GM23338 (cell line): Measurements from ENCODE around the gene MYO9A. TPM values are rescaled to one million over a fixed set of nuclear protein-coding genes. Genes with fewer than 3 reads are reported as not detected.

Source experiments
- ATAC-seq: fragments of 200-7000 bp; cut with Tn5 transposase; 3 replicates; pipeline ENCODE4 v1.9.1; 2020
- DNase-seq: peaks from one replicate; pipeline ENCODE4 v3.0.0-alpha.2; 2015; ENCODE audit warnings: low spot score
- H2AFZ ChIP-seq: fragments of 200-600 bp; sonication (generic); 2 replicates; pipeline ENCODE4 v1.8.0; 2016; ENCODE audit warnings: antibody characterized with exemption, mild to moderate bottlenecking, moderate library complexity
- H3F3A ChIP-seq: fragments of 200-600 bp; sonication (generic); replicated peaks from 2 replicates; pipeline ENCODE4 v1.8.0; 2017; ENCODE audit warnings: antibody characterized with exemption, mixed run types, low read depth
- H3K27ac ChIP-seq: fragments of 200-600 bp; sonication (generic); 2 replicates; pipeline ENCODE4 v1.6.1; 2016; ENCODE audit warnings: low read depth
- H3K27me3 ChIP-seq: fragments of 200-600 bp; sonication (generic); 2 replicates; pipeline ENCODE4 v1.8.0; 2016; ENCODE audit warnings: mild to moderate bottlenecking, mixed run types, moderate library complexity; ENCODE audit not compliant: insufficient read depth
- H3K36me3 ChIP-seq: fragments of 200-600 bp; sonication (generic); 2 replicates; pipeline ENCODE4 v1.8.0; 2016; ENCODE audit warnings: mild to moderate bottlenecking; ENCODE audit not compliant: insufficient read depth
- H3K4me1 ChIP-seq: fragments of 200-600 bp; sonication (generic); 2 replicates; pipeline ENCODE4 v1.8.0; 2016; ENCODE audit warnings: mild to moderate bottlenecking, moderate library complexity; ENCODE audit not compliant: insufficient read depth
- H3K4me2 ChIP-seq: fragments of 200-600 bp; sonication (generic); 2 replicates; pipeline ENCODE4 v1.7.1; 2017; ENCODE audit warnings: mixed run types
- H3K4me3 ChIP-seq: fragments of 200-600 bp; sonication (generic); 2 replicates; pipeline ENCODE4 v1.6.1; 2016; ENCODE audit warnings: mixed run types
- H3K79me2 ChIP-seq: fragments of 200-600 bp; sonication (generic); replicated peaks from 2 replicates; pipeline ENCODE4 v1.8.0; 2017; ENCODE audit warnings: mild to moderate bottlenecking; ENCODE audit not compliant: insufficient read depth
- H3K9me2 ChIP-seq: fragments of 200-600 bp; sonication (generic); 2 replicates; pipeline ENCODE4 v1.8.0; 2017; ENCODE audit not compliant: insufficient read depth
- H4K20me1 ChIP-seq: fragments of 200-600 bp; sonication (generic); replicated peaks from 2 replicates; pipeline ENCODE4 v1.8.0; 2017; ENCODE audit warnings: mild to moderate bottlenecking; ENCODE audit not compliant: insufficient read depth
- H3K27ac Mint-ChIP-seq: 2 replicates; pipeline ENCODE4 v1.8.0; 2020; ENCODE audit warnings: inconsistent platforms, mild to moderate bottlenecking, moderate library complexity, mixed read lengths
- H3K27me3 Mint-ChIP-seq: 3 replicates; pipeline ENCODE4 v1.8.0; 2022; ENCODE audit warnings: low read depth, mild to moderate bottlenecking, moderate library complexity, mixed read lengths, inconsistent platforms; ENCODE audit not compliant: insufficient read depth, poor library complexity
- H3K36me3 Mint-ChIP-seq: 3 replicates; pipeline ENCODE4 v1.8.0; 2021; ENCODE audit warnings: low read depth, mild to moderate bottlenecking, inconsistent platforms, moderate library complexity, mixed read lengths
- H3K4me1 Mint-ChIP-seq: 3 replicates; pipeline ENCODE4 v1.8.0; 2020; ENCODE audit warnings: mild to moderate bottlenecking, inconsistent platforms, mixed read lengths
- H3K4me3 Mint-ChIP-seq: 3 replicates; pipeline ENCODE4 v1.8.0; 2021; ENCODE audit warnings: moderate library complexity, mild to moderate bottlenecking, inconsistent platforms, mixed read lengths
- H3K9me3 Mint-ChIP-seq: 3 replicates; pipeline ENCODE4 v1.8.0; 2020; ENCODE audit warnings: moderate library complexity, mild to moderate bottlenecking, inconsistent platforms, mixed read lengths
- CREB1 ChIP-seq: fragments of 250-450 bp; sonication (Bioruptor Pico); IDR thresholded peaks from 2 replicates; pipeline ENCODE4 v1.5.0; 2020; ENCODE audit warnings: low read depth, mild to moderate bottlenecking, moderate library complexity
- ETS1 ChIP-seq: IDR thresholded peaks from 2 replicates; pipeline ENCODE4 v1.6.1; 2016; ENCODE audit warnings: antibody characterized with exemption
- JUNB ChIP-seq: IDR thresholded peaks from one replicate; pipeline ENCODE4 v1.6.1; 2016; ENCODE audit warnings: antibody characterized with exemption; ENCODE audit not compliant: unreplicated experiment
- NANOG ChIP-seq: IDR thresholded peaks from 2 replicates; pipeline ENCODE4 v1.6.1; 2016; ENCODE audit warnings: antibody characterized with exemption, borderline replicate concordance
- STAT1 ChIP-seq: IDR thresholded peaks from one replicate; pipeline ENCODE4 v1.6.1; 2016; ENCODE audit warnings: antibody characterized with exemption; ENCODE audit not compliant: unreplicated experiment
- ZNF114 ChIP-seq: fragments of 250-450 bp; sonication (Bioruptor Pico); IDR thresholded peaks from 2 replicates; pipeline ENCODE4 v1.5.0; 2020; ENCODE audit warnings: mild to moderate bottlenecking, moderate library complexity
- ZNF331 ChIP-seq: fragments of 250-450 bp; sonication (Bioruptor Pico); IDR thresholded peaks from 2 replicates; pipeline ENCODE4 v1.5.0; 2020; ENCODE audit warnings: low read depth, mild to moderate bottlenecking, moderate library complexity
- polyA plus RNA-seq: library from polyadenylated mRNA; unstranded; fragments of >200 nt; fragmentation: Nextera tagmentation; extraction: Ambion mirVana; gene quantifications from 2 replicates; pipeline ENCODE4 v1.2.1, GENCODE V29; 2016
- total RNA-seq: library from RNA; depleted of rRNA; stranded (reverse); fragments of >200 nt; shearing (Covaris generic); gene quantifications from 2 replicates; pipeline ENCODE4 v1.2.3, GENCODE V29; 2014
- TF ChIP-seq, protein P1 (sequence below), 2 experiments: fragments of 200-600 bp in 1 of 2; sonication (generic) in 1 of 2; conservative IDR thresholded peaks; 2 replicates each; pipeline versions ENCODE4 v1.5.1 to v1.6.1; 2016 to 2017; ENCODE audit warnings: antibody characterized with exemption in 2 of 2, low read depth in 2 of 2, mild to moderate bottlenecking in 2 of 2, moderate library complexity in 1 of 2
- TF ChIP-seq, protein P2 (sequence below): IDR thresholded peaks from one replicate; pipeline ENCODE4 v1.6.1; 2018; ENCODE audit warnings: antibody characterized with exemption; ENCODE audit not compliant: unreplicated experiment

MYO9A gene
- total and polyA plus RNA-seq, 2 experiments from 2014 or later: 11.6 to 32.8 TPM

DNA sequence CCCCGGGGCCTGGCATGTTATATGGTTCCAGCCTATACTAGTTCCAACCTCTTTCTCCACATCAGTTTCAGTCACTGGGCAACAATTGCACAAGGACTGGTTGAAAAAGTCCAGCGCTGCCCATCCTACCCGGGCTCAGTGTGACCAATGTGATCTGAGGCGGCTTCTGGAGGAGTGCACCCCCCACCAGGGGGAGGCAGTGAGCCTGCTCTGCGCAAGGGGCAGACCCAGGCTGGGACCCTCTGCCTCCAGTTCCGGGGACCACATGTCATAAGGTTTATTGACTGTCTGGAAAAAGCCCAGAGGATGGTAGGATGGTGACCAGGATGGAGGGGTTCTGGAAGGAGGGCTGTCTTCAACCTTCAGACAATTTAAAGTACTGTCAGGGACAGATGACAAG lies 333.2 kb downstream of the MYO9A start:
- Histone ChIP-seq H3F3A (no peaks in the 10 kb centered on the region), H3K4me2 (no peak overlapping the region), H3K27ac (no peak overlapping the region), H3K36me3 (no peaks in the 10 kb centered on the region), H4K20me1 (no peaks in the 10 kb centered on the region), H3K4me1 (no peaks in the 10 kb centered on the region), H3K27me3 (no peaks in the 10 kb centered on the region), H3K79me2 (no peaks in the 10 kb centered on the region), H3K9me2 (no peaks in the 10 kb centered on the region), H3K4me3 (no peak overlapping the region), H2AFZ (no peak overlapping the region)
- ATAC-seq: peak; percentile 76
- no peak overlapping the region for H3K4me3 Mint-ChIP-seq
- H3K9me3 Mint-ChIP-seq: no peaks in the 10 kb centered on the region
- peaks cover 4% of the 10 kb centered on the region for H3K27me3 Mint-ChIP-seq
- H3K4me1 Mint-ChIP-seq: peaks cover 12% of the 10 kb centered on the region
- DNase-seq: peak; percentile 62
- no peak overlapping the region for H3K27ac Mint-ChIP-seq
- TF ChIP-seq, protein P1, sequence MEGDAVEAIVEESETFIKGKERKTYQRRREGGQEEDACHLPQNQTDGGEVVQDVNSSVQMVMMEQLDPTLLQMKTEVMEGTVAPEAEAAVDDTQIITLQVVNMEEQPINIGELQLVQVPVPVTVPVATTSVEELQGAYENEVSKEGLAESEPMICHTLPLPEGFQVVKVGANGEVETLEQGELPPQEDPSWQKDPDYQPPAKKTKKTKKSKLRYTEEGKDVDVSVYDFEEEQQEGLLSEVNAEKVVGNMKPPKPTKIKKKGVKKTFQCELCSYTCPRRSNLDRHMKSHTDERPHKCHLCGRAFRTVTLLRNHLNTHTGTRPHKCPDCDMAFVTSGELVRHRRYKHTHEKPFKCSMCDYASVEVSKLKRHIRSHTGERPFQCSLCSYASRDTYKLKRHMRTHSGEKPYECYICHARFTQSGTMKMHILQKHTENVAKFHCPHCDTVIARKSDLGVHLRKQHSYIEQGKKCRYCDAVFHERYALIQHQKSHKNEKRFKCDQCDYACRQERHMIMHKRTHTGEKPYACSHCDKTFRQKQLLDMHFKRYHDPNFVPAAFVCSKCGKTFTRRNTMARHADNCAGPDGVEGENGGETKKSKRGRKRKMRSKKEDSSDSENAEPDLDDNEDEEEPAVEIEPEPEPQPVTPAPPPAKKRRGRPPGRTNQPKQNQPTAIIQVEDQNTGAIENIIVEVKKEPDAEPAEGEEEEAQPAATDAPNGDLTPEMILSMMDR (conservative IDR thresholded peaks at IDR 0.05; ENCODE audit: low read depth in 2 of 2): peak; percentile 72 to 79
- no peak for TF ChIP-seq STAT1
- TF ChIP-seq JUNB: no peak
- no peaks in the 10 kb centered on the region for H3K36me3 Mint-ChIP-seq

GRCh38 chr15:71782422-71783165 lies 335.4 kb downstream of the MYO9A start:
- no peak overlapping the region for H2AFZ ChIP-seq
- no peak overlapping the region for H3K4me3 ChIP-seq
- no peaks in the 10 kb centered on the region for H3K36me3 Mint-ChIP-seq
- H3K36me3 ChIP-seq: no peaks in the 10 kb centered on the region
- ATAC-seq: no peak
- H3K27ac ChIP-seq: no peak overlapping the region
- H3K4me1 ChIP-seq: no peaks in the 10 kb centered on the region
- H3K79me2 ChIP-seq: no peaks in the 10 kb centered on the region
- no peak for DNase-seq
- peaks cover 12% of the 10 kb centered on the region for H3K4me1 Mint-ChIP-seq
- H4K20me1 ChIP-seq: no peaks in the 10 kb centered on the region
- H3K9me2 ChIP-seq: no peaks in the 10 kb centered on the region
- H3K27ac Mint-ChIP-seq: no peak overlapping the region; the same call in 1 of the 2 replicates
- no peaks in the 10 kb centered on the region for H3K9me3 Mint-ChIP-seq
- H3K27me3 Mint-ChIP-seq: peaks cover 4% of the 10 kb centered on the region
- H3K4me3 Mint-ChIP-seq: no peak overlapping the region
- H3K4me2 ChIP-seq: no peak overlapping the region
- no peaks in the 10 kb centered on the region for H3F3A ChIP-seq
- no peaks in the 10 kb centered on the region for H3K27me3 ChIP-seq
- TF ChIP-seq ETS1: no peak
- TF ChIP-seq, protein P1 (conservative IDR thresholded peaks at IDR 0.05; ENCODE audit: low read depth in 2 of 2): no peak
- no peak for TF ChIP-seq STAT1
- TF ChIP-seq NANOG: no peak
- no peak for TF ChIP-seq ZNF331 (CRISPR knock-in tag)
- TF ChIP-seq JUNB: no peak
- no peak for TF ChIP-seq CREB1 (CRISPR knock-in tag)
- no peak for TF ChIP-seq ZNF114 (CRISPR knock-in tag)
- TF ChIP-seq, protein P2, sequence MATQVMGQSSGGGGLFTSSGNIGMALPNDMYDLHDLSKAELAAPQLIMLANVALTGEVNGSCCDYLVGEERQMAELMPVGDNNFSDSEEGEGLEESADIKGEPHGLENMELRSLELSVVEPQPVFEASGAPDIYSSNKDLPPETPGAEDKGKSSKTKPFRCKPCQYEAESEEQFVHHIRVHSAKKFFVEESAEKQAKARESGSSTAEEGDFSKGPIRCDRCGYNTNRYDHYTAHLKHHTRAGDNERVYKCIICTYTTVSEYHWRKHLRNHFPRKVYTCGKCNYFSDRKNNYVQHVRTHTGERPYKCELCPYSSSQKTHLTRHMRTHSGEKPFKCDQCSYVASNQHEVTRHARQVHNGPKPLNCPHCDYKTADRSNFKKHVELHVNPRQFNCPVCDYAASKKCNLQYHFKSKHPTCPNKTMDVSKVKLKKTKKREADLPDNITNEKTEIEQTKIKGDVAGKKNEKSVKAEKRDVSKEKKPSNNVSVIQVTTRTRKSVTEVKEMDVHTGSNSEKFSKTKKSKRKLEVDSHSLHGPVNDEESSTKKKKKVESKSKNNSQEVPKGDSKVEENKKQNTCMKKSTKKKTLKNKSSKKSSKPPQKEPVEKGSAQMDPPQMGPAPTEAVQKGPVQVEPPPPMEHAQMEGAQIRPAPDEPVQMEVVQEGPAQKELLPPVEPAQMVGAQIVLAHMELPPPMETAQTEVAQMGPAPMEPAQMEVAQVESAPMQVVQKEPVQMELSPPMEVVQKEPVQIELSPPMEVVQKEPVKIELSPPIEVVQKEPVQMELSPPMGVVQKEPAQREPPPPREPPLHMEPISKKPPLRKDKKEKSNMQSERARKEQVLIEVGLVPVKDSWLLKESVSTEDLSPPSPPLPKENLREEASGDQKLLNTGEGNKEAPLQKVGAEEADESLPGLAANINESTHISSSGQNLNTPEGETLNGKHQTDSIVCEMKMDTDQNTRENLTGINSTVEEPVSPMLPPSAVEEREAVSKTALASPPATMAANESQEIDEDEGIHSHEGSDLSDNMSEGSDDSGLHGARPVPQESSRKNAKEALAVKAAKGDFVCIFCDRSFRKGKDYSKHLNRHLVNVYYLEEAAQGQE: no peak
